Endothelial cell of umbilical vein (primary cell): Measurements from ENCODE around the gene MGAM2. TPM values are rescaled to one million over a fixed set of nuclear protein-coding genes. Genes with fewer than 3 reads are reported as not detected.

ENCODE experiments used
- BruUV-seq: library from RNA; stranded (reverse); fragments of 400-500 nt; replicated peaks from 2 replicates; lab custom pipeline; 2021; lab: Mats Ljungman, UMichigan
- CTCF ChIA-PET: fragments of 300-600, 350-600 bp; sonication (Branson Sonifier 250); formaldehyde crosslinking; loops from one replicate; lab custom pipeline; 2021; ENCODE audit warnings: antibody characterized with exemption, inconsistent platforms; lab: Charles Lee
- POLR2A ChIA-PET: fragments of 300-600, 350-600 bp; sonication (Branson Sonifier 250); formaldehyde crosslinking; loops from one replicate; lab custom pipeline; 2021; ENCODE audit warnings: antibody characterized with exemption, inconsistent platforms; lab: Charles Lee
- DNase-seq: peaks from one replicate; pipeline ENCODE4 v3.0.0-alpha.2; 2011; ENCODE audit warnings: low read depth, low spot score
- FAIRE-seq: peaks from 2 replicates; lab custom pipeline; 2011; peaks lifted over from hg19 to GRCh38; lab: Jason Lieb, UNC
- H2AFZ ChIP-seq: 2 replicates; pipeline ENCODE4 v1.6.0; 2012; ENCODE audit warnings: low read depth, low read length, control low read depth, inconsistent platforms
- H3K27ac ChIP-seq: 2 replicates; pipeline ENCODE4 v1.5.1; 2011; ENCODE audit warnings: low read depth, mild to moderate bottlenecking, control low read depth, low read length, moderate library complexity; ENCODE audit not compliant: insufficient read depth
- H3K27me3 ChIP-seq, 2 experiments: 2 replicates each; pipeline versions ENCODE4 v1.6.0 to v1.6.1; 2011; ENCODE audit warnings: low read length in 2 of 2, mixed read lengths in 1 of 2; ENCODE audit not compliant: control insufficient read depth in 2 of 2, insufficient read depth in 2 of 2
- H3K36me3 ChIP-seq, 2 experiments: 2 replicates in 1 of 2; 3 replicates in 1 of 2; pipeline ENCODE4 v1.5.1; 2011; ENCODE audit warnings: low read length in 2 of 2, mild to moderate bottlenecking in 1 of 2, moderate library complexity in 1 of 2; ENCODE audit not compliant: control insufficient read depth in 2 of 2, insufficient read depth in 2 of 2; ENCODE audit errors: extremely low read depth in 1 of 2
- H3K4me1 ChIP-seq: 3 replicates; pipeline ENCODE4 v1.5.1; 2011; ENCODE audit warnings: mild to moderate bottlenecking, low read length; ENCODE audit not compliant: control insufficient read depth, insufficient read depth; ENCODE audit errors: extremely low read depth
- H3K4me2 ChIP-seq: 2 replicates; pipeline ENCODE4 v1.6.1; 2011; ENCODE audit warnings: low read length, control low read depth, mixed read lengths; ENCODE audit not compliant: insufficient read depth
- H3K4me3 ChIP-seq, 3 experiments: fragments of 200-600 bp in 1 of 3; sonication (generic), shearing (Covaris generic) in 1 of 3; replicated peaks in 1 of 3; 2 replicates each; pipeline ENCODE4 v1.5.1; 2011 to 2016; ENCODE audit warnings: control low read depth in 3 of 3, low read length in 3 of 3, mild to moderate bottlenecking in 2 of 3, inconsistent platforms in 1 of 3, low read depth in 1 of 3, moderate library complexity in 1 of 3; ENCODE audit not compliant: insufficient read depth in 1 of 3
- H3K79me2 ChIP-seq: 2 replicates; pipeline ENCODE4 v1.6.0; 2012; ENCODE audit warnings: low read length, inconsistent platforms; ENCODE audit not compliant: control insufficient read depth, insufficient read depth
- H3K9ac ChIP-seq: replicated peaks from 2 replicates; pipeline ENCODE3; 2011; ENCODE audit warnings: low read length, control low read depth; ENCODE audit not compliant: insufficient read depth; ENCODE audit errors: extremely low read depth
- H3K9me1 ChIP-seq: replicated peaks from 3 replicates; pipeline ENCODE4 v1.6.0; 2011; ENCODE audit warnings: mild to moderate bottlenecking, low read length; ENCODE audit not compliant: control insufficient read depth, insufficient read depth; ENCODE audit errors: extremely low read depth
- H3K9me3 ChIP-seq: replicated peaks from 2 replicates; pipeline ENCODE4 v1.5.1; 2012; ENCODE audit warnings: low read length, inconsistent platforms; ENCODE audit not compliant: control insufficient read depth, insufficient read depth
- H4K20me1 ChIP-seq: replicated peaks from 2 replicates; pipeline ENCODE3; 2011; ENCODE audit warnings: mild to moderate bottlenecking, low read length; ENCODE audit not compliant: control insufficient read depth, insufficient read depth; ENCODE audit errors: extremely low read depth
- EZH2 ChIP-seq: IDR thresholded peaks from 2 replicates; pipeline ENCODE4 v1.6.1; 2012; ENCODE audit warnings: borderline replicate concordance, low read depth, mild to moderate bottlenecking, moderate library complexity, low read length, inconsistent platforms; ENCODE audit not compliant: severe bottlenecking
- FOS ChIP-seq: IDR thresholded peaks from 2 replicates; pipeline ENCODE4 v1.6.1; 2011; ENCODE audit warnings: mild to moderate bottlenecking, low read length, moderate library complexity, borderline replicate concordance; ENCODE audit not compliant: insufficient read depth
- GATA2 ChIP-seq: IDR thresholded peaks from 2 replicates; pipeline ENCODE4 v1.7.0; 2011; ENCODE audit warnings: low read depth, mild to moderate bottlenecking, moderate library complexity, mixed read lengths, low read length; ENCODE audit not compliant: insufficient read length, insufficient read depth
- JUN ChIP-seq: IDR thresholded peaks from 2 replicates; pipeline ENCODE4 v1.6.1; 2011; ENCODE audit warnings: borderline replicate concordance, low read depth; ENCODE audit not compliant: insufficient read length, insufficient read depth
- MYC ChIP-seq: IDR thresholded peaks from one replicate; pipeline ENCODE4 v1.6.1; 2011; ENCODE audit warnings: mild to moderate bottlenecking, low read depth, low read length
- POLR2A ChIP-seq: IDR thresholded peaks from 2 replicates; pipeline ENCODE4 v1.6.1; 2012; ENCODE audit warnings: low read depth, mild to moderate bottlenecking, control low read depth, low read length
- POLR2AphosphoS5 ChIP-seq: IDR thresholded peaks from 2 replicates; pipeline ENCODE4 v1.6.1; 2012; ENCODE audit warnings: low read depth, mild to moderate bottlenecking, control low read depth, low read length, moderate library complexity; ENCODE audit not compliant: insufficient read depth
- dilution Hi-C: fragments of 300-500 bp; cut with MboI; formaldehyde crosslinking; loops from one replicate; pipeline ENCODE4 v1.15.0; 2019; ENCODE audit warnings: low sequenced_read_pairs; ENCODE audit not compliant: extremely low pct_ligation_motif_present
- intact Hi-C: fragments of 100-400 bp; cut with micrococcal nuclease; formaldehyde crosslinking; loops from one replicate; pipeline ENCODE4 v1.10.0; 2022
- polyA plus RNA-seq, 4 experiments: library from polyadenylated mRNA; depleted of rRNA in 3 of 4; stranded (reverse) in 3 of 4; unstranded in 1 of 4; fragments of >200 nt; gene quantifications; 2 replicates each; pipeline versions ENCODE4 v1.2.1 to v1.2.3, GENCODE V29; 2011 to 2012; ENCODE audit warnings: missing spikeins in 1 of 4
- total RNA-seq: library from RNA; stranded (reverse); gene quantifications from 2 replicates; pipeline ENCODE4 v1.2.3, GENCODE V29; 2021
- TF ChIP-seq, protein P1 (sequence below), 2 donors: IDR thresholded peaks; 1 replicate in 1 of 2; 2 replicates in 1 of 2; pipeline ENCODE4 v1.5.1; 2011; ENCODE audit warnings: low read length in 2 of 2, mild to moderate bottlenecking in 2 of 2, moderate library complexity in 2 of 2, control low read depth in 1 of 2, inconsistent platforms in 1 of 2, low read depth in 1 of 2; ENCODE audit not compliant: insufficient read depth in 1 of 2; ENCODE audit errors: extremely low read depth in 1 of 2
- TF ChIP-seq, protein P2 (sequence below): IDR thresholded peaks from 2 replicates; pipeline ENCODE4 v1.6.1; 2011; ENCODE audit not compliant: insufficient read depth, insufficient read length

Gene MGAM2
- total and polyA plus RNA-seq, 2 donors (not counting 3 experiments of a cell fraction or from before 2014, with no cell fraction given) = not detected

DNA sequence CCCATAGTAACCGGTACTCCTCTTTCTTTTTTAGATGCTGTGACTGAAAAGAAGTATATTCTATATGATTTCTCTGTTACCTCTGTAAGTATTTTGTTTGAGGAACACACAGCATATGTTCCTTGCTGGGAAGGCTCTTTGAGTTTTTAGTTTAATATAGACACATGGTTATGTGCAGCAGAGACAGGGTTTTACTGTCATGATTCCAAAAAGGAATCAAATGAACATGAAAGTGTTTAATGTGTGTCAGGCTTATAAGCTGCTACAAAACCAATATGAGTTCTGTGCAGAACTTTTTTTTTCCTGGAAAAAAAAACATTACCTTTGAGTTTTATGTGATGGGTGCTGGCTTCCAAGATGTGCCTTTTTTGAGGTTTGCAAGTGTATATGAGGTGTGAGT lies 50.4 kb downstream of the MGAM2 start:
- no peak for FAIRE-seq

DNA sequence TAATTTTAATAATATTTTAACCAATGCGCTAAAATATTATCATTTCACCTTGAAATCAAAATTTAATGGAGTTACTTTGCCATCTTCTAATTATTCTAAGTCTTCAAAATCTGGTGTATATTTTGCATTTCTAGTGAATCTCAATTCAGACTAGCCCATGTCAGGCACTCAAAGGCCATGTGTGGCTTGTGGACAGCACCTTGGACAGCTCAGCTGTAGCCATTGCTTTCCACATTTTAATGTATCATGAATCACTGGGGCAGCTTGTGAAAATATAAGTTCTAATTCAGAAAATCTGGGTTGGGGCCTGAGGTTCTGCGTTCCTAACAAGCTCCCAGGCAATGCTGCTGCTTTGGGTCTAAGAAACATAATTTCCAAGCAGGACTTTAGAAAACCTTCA lies 57.2 kb downstream of the MGAM2 start:
- no peak overlapping the region for H3K27ac ChIP-seq
- peaks cover 2% of the 10 kb centered on the region for H3K9me3 ChIP-seq
- POLR2A ChIA-PET = no interaction called here
- intact Hi-C loops = no loop called here
- H3K4me1 ChIP-seq = no peaks in the 10 kb centered on the region
- BruUV-seq = no TSS peak
- H4K20me1 ChIP-seq = no peaks in the 10 kb centered on the region
- TF ChIP-seq FOS (no peak), GATA2 (no peak), MYC (no peak), POLR2A (no peak), JUN (no peak), POLR2AphosphoS5 (no peak), EZH2 (no peak)
- TF ChIP-seq, protein P1, sequence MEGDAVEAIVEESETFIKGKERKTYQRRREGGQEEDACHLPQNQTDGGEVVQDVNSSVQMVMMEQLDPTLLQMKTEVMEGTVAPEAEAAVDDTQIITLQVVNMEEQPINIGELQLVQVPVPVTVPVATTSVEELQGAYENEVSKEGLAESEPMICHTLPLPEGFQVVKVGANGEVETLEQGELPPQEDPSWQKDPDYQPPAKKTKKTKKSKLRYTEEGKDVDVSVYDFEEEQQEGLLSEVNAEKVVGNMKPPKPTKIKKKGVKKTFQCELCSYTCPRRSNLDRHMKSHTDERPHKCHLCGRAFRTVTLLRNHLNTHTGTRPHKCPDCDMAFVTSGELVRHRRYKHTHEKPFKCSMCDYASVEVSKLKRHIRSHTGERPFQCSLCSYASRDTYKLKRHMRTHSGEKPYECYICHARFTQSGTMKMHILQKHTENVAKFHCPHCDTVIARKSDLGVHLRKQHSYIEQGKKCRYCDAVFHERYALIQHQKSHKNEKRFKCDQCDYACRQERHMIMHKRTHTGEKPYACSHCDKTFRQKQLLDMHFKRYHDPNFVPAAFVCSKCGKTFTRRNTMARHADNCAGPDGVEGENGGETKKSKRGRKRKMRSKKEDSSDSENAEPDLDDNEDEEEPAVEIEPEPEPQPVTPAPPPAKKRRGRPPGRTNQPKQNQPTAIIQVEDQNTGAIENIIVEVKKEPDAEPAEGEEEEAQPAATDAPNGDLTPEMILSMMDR (IDR thresholded peaks at IDR 0.05; ENCODE audit: extremely low read depth in 1 of 2, insufficient read depth in 1 of 2, low read depth in 1 of 2, low read length in 2 of 2) = no peak
- TF ChIP-seq, protein P2, sequence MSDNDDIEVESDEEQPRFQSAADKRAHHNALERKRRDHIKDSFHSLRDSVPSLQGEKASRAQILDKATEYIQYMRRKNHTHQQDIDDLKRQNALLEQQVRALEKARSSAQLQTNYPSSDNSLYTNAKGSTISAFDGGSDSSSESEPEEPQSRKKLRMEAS = no peak
- CTCF ChIA-PET = no interaction called here
- H3K9me1 ChIP-seq = no peaks in the 10 kb centered on the region
- no peak overlapping the region for H2AFZ ChIP-seq
- H3K27me3 ChIP-seq = no peaks in the 10 kb centered on the region
- H3K36me3 ChIP-seq = no peaks in the 10 kb centered on the region
- no peak overlapping the region for H3K9ac ChIP-seq
- FAIRE-seq = no peak
- H3K4me2 ChIP-seq = no peak overlapping the region
- no peaks in the 10 kb centered on the region for H3K79me2 ChIP-seq
- dilution Hi-C loops = no loop called here
- DNase-seq = no peak
- no peak overlapping the region for H3K4me3 ChIP-seq

More for the DNA sequence above, 50.4 kb downstream of the MGAM2 start:
- no TSS peak for BruUV-seq
- Histone ChIP-seq H3K9me1 (no peaks in the 10 kb centered on the region), H3K4me3 (no peak overlapping the region), H4K20me1 (no peaks in the 10 kb centered on the region), H3K79me2 (no peaks in the 10 kb centered on the region), H3K27ac (no peak overlapping the region), H3K9me3 (peaks cover 2% of the 10 kb centered on the region), H3K36me3 (no peaks in the 10 kb centered on the region), H2AFZ (no peak overlapping the region), H3K27me3 (no peaks in the 10 kb centered on the region), H3K4me1 (no peaks in the 10 kb centered on the region), H3K4me2 (no peak overlapping the region), H3K9ac (no peak overlapping the region)
- DNase-seq = no peak
- CTCF ChIA-PET = no interaction called here
- TF ChIP-seq EZH2 (no peak), POLR2AphosphoS5 (no peak)
- intact Hi-C loops (no loop called here), dilution Hi-C loops (no loop called here)
- POLR2A ChIA-PET = no interaction called here
